Adipose tissue (tissue), 3 donors: ENCODE measurements around the gene ZNF718. TPM values are rescaled to one million over a fixed set of nuclear protein-coding genes. Genes with fewer than 3 reads are reported as not detected.
"Not testable (repeated sequence)": the region's sequence is repeated elsewhere in the genome, so short reads cannot be mapped to it uniquely, and the experiment has no call there.

Experiments used
- H3K27ac ChIP-seq: one replicate; pipeline ENCODE4 v1.5.1; 2013; ENCODE audit warnings: low read depth, low read length
- WGBS, 3 donors: extraction: QIAGEN DNeasy Blood & Tissue Kit; methylation state at CpG; one replicate each; pipeline ENCODE4 v1.1.7; 2013; 5-methylcytosine and 5-hydroxymethylcytosine counted together
- polyA plus RNA-seq, 3 donors: library from polyadenylated mRNA; stranded (reverse); fragments of 200-250 nt; gene quantifications; one replicate each; pipeline ENCODE4 v1.2.3, GENCODE V29; 2013
- donor health status: healthy with polysubstance abuse.
- donor health status: Bipolar disorder and iron deficiency.
- donor health status: healthy.

Gene ZNF718
- polyA plus RNA-seq, 3 donors = 0.72 to 2.5 (median 1.3) TPM

GRCh38 chr4:212438-213188 is 88.3 kb downstream of the ZNF718 start:
- WGBS, 3 donors = 8 to 9% (median 8%) methylated on average over 41 to 57 of the region's 57 CpGs
- no peak overlapping the region for H3K27ac ChIP-seq

GRCh38 chr4:213189-213535 is 88.9 kb downstream of the ZNF718 start:
- not testable (repeated sequence) for H3K27ac ChIP-seq
- 11 to 27% (median 11%) methylated on average over 12 to 13 of the region's 13 CpGs for WGBS, 3 donors

Other genes starting within 250 kb of the ZNF718 start
- gene ZNF595, start 71.2 kb upstream of the ZNF718 start, polyA plus RNA-seq = 1 to 10 TPM; 5.0 to 6.7 (median 6.4) TPM
- under 1 TPM in 2 of 3 donors, not detected in 1; 0.03 to 0.06 TPM for gene ZNF732, start 181.0 kb downstream of the ZNF718 start, polyA plus RNA-seq
- gene ZNF141, start 213.3 kb downstream of the ZNF718 start, polyA plus RNA-seq = 1 to 10 TPM; 2.6 to 2.8 (median 2.8) TPM